Measurements from ENCODE around the gene SRSF8.

Gene SRSF8

DNA sequence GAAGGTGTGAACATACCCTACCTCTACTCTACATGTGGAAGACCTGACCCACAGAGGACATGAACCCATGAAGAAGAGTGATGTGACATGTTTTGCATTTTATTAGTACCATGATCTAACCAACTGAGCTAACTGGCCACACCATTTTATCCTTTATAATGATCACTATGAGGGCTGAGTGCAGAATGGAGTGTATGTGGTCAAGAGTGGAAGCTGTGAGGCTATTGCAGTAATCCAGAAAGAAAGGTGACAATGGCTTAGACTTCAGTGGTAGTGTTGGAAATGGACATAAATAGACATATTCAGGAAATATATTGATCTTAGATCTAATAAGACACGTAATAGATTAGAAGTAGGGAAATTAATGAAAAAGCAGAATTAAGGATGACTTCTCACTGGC is 3.8 kb downstream of the SRSF8 start:
- DNase-seq: no peak

DNA sequence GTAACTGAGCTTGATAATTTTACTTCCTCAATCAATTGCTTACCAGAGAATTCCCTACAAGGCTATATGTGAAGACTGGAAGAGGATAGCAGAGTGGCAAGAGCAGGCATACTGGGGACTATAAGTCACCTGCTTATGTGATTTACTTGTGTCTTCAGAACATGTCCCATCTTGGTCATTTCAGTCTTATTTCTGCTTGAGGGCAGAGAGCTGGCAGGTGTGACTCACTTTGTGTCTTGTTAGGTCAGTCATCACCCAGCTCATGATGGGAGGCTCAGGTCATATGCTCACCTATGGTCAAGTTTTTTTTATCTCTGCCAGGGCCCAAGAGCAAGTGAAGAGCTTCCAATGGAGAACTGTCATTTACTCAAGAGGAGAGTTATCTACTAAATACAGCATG is 6.2 kb downstream of the SRSF8 start:
- DNase-seq: no peak

DNA sequence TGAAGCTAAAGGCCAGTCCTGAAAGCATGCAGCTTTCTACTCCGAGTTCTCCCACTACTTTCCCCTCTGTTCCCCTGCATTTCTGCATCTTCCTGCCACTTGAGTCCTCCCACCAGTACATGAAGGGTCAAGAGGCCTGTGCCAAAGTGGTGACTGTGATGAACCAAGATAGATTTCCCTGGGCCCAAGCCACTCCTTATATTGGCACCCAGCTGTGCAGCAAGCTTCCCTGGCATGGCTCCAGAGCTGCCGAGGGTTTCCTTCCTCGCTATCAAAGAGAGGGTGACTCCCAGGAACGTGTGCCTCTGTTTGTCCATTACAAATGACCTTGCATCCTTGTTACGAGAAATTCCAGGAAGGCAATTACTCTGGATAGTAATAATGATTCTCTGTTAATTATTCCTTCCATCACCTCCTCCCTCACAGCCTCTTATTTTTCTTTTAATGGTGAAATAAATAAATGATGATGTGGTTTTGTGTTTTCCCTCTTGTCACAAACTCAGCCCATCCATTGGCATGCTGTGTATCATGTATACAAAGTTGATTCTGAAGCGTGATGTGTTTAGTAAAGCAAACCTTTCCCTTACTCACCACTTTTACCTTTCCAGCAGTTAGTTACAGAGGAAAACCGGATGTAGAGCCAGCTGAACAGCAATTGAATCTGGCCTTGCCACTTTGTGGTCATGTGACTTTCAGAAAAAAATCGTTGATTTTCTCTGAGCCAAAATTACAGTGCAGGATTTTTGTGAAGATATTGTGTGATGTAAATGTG is 8.3 kb downstream of the SRSF8 start:
- no peak for DNase-seq

GRCh38 chr11:95076416-95076815 is 9.7 kb downstream of the SRSF8 start:
- no peak for DNase-seq

DNA sequence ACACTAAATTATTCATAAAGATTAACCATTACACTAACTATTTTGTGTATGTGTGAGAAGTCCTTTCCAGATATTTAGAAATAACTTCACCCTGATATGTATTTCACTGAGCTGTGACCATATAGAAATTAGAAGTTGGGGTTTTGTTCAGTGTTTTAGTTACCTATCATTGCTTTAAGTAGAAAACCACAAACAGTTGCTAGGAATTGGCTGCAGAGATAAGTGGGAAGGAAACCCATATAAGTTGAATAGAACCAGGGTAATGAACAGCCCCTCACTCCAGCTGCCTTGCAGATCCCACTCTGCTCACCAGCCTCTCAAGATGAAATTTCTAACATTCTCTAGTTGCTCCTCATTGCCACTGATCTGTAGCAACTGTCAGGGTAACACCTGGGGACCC is 10.3 kb downstream of the SRSF8 start:
- no peak for DNase-seq

DNA sequence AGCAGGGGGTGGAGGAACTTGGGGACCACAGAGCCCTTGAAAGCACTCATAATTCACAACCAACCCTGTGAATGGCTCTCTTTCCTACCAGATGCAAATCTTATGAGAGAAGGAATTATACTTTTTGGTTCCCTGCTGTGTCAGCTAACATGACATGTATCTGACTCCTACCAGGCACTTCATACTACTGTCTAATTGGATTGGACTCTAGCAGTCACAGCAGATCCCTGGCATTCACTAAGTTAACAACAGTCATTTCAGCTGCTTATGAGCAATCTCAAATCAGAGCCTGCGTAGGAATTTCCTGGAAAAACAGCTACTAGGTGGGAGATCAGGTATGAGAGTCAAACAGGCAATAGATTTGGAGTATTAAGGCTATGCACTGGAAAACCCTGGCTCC is 11.8 kb downstream of the SRSF8 start:
- DNase-seq: no peak

GRCh38 chr11:95081010-95081409 is 14.3 kb downstream of the SRSF8 start:
- no peak for DNase-seq

- no peak for DNase-seq
These were observed 14.7 kb downstream of the SRSF8 start for GRCh38 chr11:95081412-95081811.

DNA sequence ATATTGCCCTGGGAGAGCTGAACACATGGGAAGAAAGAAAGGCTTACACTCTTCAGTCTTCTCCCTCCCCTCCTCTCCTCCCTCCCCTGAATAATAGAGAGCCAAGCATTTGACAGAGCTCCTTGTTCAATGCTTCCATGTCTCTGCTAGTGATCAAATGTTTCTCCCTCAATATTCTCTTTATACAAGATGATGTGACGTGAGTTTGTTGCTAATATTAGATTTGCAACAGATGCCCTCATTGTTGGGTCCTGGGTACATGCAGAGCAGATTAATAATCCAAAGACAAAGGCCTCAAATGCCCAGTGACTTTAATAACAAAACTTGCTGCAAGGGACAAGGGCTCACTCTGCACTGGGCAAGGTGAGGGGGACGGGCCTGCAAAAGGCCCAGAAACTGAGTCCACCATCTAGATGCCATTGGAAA is 15.9 kb downstream of the SRSF8 start:
- no peak for DNase-seq

DNA sequence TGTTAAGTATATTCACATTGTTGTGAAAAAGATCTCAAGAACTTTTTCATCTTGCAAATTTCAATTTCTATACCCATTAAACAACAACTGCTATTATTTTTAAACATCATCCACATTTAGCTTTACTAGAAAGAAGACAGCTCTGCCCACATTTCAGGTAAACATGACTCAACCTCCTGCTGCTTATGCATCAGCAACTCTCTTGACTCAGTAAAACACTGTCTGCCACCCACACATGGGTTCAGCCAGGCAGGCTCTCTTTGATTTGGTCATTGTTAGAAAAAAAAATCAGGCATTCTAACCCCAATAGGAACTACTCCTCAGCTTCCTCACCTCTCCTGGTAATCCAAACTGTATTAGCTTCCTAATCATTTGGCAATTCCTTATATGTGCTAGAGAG is 17.8 kb downstream of the SRSF8 start:
- DNase-seq: no peak

DNA sequence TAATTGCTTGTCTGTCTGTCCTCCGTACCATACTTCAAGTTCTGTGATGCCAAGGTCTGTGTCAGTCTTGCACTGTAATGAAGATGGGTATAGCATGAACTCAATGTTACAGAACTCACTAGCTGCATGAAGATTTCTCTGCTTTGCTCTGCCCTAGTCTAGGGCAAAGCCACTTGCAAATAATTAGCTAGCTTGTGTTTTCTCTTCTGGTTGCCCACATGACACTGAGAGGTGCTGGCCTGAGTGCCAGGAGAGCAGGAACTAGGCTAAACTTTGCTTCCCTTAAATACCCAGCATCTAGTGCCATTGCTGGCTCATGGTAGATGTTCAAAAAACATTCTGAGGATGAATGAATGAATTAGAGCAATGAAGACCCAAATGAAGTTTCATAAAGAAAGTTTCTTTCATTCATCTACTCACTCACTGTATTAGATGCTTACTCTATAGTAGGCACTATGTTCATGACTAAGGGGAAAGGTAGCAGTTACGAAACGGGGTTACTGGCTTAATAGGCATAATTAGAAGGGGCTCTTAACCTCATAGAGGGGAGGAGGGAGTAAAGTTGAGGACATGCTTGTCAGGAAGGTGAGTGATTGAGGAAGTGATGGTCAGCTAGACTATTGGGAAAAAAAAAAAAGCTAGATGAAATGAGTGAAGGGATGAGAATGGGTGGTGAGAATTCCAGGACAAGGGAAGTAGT is 18.5 kb downstream of the SRSF8 start:
- no peak for DNase-seq

- DNase-seq: no peak
These were observed 19.4 kb downstream of the SRSF8 start for GRCh38 chr11:95086151-95086550.

- no peak for DNase-seq
These were observed 20.3 kb downstream of the SRSF8 start for GRCh38 chr11:95086836-95087570.

- DNase-seq: no peak
These were observed 22.4 kb downstream of the SRSF8 start for GRCh38 chr11:95088946-95089619.

DNA sequence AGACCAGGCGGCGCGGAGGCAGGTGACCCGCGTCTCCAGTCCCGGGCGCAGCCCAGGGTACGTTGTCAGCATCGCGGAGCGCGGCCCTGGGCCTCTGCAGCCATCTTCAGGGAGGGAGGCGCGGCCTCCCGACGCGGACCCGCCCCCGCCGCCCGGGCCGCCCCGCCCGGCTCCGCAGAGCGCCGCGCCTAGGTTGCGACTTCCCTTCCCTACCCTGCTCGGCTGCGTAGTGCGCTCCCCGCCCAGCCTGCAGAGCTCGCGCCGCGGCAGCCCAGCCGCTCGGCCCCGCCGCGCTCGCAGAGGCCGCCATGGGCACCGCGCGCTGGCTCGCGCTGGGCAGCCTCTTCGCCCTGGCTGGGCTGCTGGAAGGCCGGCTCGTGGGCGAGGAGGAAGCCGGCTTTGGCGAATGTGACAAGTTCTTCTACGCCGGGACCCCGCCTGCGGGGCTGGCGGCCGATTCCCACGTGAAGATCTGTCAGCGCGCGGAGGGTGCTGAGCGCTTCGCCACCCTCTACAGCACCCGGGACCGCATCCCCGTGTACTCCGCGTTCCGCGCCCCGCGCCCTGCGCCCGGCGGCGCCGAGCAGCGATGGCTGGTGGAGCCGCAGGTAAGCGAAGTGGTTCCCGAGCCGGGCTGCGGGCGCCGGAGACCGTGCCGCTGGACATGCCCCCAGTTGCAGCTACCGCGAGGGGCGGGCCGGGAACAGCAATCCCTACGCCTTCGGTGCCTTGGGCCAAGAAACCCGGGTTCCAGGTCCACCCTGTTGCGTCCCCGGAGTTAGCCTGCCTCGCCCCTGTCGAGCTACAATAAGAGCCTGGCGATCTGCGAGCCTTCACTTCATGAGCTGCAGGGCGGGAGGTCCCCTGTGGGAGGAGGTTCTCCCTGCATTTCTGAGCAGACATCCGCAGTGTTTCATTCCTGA is 23.2 kb downstream of the SRSF8 start, which contains the start of gene ENDOD1:
Gene ENDOD1, plus strand, starts transcription at position 227 of the 923 bp plus-strand sequence. Its CDS starts 82 bp downstream, at position 309.
- no peak for DNase-seq

GRCh38 chr11:95091663-95092180 is 25.0 kb downstream of the SRSF8 start:
- DNase-seq: no peak

- no peak for DNase-seq
These were observed 26.0 kb downstream of the SRSF8 start for GRCh38 chr11:95092549-95093324.

DNA sequence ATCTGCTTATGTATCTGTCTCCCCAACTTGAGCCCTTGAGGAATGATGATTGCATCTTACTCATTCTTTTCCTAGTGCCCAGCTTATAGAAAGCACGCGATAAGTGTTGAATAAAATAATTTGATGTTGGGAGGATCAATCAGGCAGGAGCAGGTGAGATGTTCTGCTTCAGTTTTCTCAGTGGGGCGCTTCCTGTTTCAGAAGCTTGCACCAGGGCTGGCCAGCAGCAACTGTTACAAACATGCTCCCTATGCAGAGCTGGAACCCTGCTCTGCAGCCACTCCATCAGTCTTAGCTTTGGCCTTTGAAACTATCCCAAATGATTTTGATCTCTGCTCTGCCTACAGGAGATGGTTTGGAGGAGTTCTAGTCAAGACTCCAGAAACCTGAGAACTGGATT is 26.8 kb downstream of the SRSF8 start:
- no peak for DNase-seq

GRCh38 chr11:95095858-95096587 is 29.3 kb downstream of the SRSF8 start:
- DNase-seq: no peak

DNA sequence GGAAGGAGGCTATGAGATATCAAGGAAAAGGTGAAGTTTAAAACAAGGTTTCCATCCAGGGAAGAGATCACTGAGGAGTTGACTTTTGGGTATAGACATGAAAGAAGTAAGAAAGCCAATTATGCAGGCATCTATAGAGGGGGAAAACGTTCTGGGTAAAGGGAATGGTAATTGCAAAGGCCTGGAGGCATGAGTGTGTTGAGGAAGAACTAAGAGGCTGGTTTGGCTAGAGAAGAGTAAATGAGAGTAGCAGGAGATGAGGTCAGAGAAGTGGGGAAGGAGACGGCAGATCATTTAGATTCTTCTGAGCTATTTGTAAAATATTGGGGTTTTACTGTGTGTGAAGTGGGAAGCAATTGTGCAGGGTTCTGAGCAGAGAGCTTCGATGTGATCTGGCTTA is 30.5 kb downstream of the SRSF8 start:
- DNase-seq: no peak

Measured in NCI-H1694 (cell line).